Cardiac muscle cell (in vitro differentiated cells and primary cell): ENCODE measurements around the gene COL18A1. TPM values are rescaled to one million over a fixed set of nuclear protein-coding genes. Genes with fewer than 3 reads are reported as not detected.

Source experiments
- DNase-seq, 2 donors: peaks; one replicate each; pipeline versions ENCODE4 v3.0.0 to v3.0.0-alpha.2; 2010 to 2017; ENCODE audit warnings: low read depth in 1 of 2, low spot score in 1 of 2
- H3K27ac ChIP-seq: fragments of 200-600 bp; sonication (generic); 2 replicates; pipeline ENCODE4 v1.5.1; 2016
- H3K27me3 ChIP-seq: fragments of 200-600 bp; sonication (generic); 2 replicates; pipeline ENCODE4 v1.6.0; 2016; ENCODE audit warnings: control low read depth
- H3K36me3 ChIP-seq: fragments of 200-600 bp; sonication (generic); 2 replicates; pipeline ENCODE4 v1.5.1; 2016; ENCODE audit warnings: control low read depth
- H3K4me1 ChIP-seq: fragments of 200-600 bp; sonication (generic); 2 replicates; pipeline ENCODE4 v1.8.1; 2017; ENCODE audit warnings: low read depth, mild to moderate bottlenecking, mixed run types
- H3K4me3 ChIP-seq: fragments of 200-600 bp; sonication (generic); 2 replicates; pipeline ENCODE4 v1.5.1; 2016; ENCODE audit warnings: mild to moderate bottlenecking
- H3K9me3 ChIP-seq: fragments of 200-600 bp; sonication (generic); 2 replicates; pipeline ENCODE4 v1.5.1; 2017; ENCODE audit warnings: low read depth, mild to moderate bottlenecking, control low read depth
- CTCF ChIP-seq: IDR thresholded peaks from 2 replicates; pipeline ENCODE4 v1.5.1; 2012; ENCODE audit warnings: low read depth, mild to moderate bottlenecking, low read length
- polyA plus RNA-seq: library from polyadenylated mRNA; unstranded; fragments of >200 nt; fragmentation: Nextera tagmentation; extraction: Ambion mirVana; gene quantifications from 2 replicates; pipeline ENCODE4 v1.2.1, GENCODE V29; 2016
- total RNA-seq: library from RNA; depleted of rRNA; stranded (reverse); fragments of >200 nt; gene quantifications from 2 replicates; pipeline ENCODE4 v1.2.3, GENCODE V29; 2016

Gene COL18A1
- total and polyA plus RNA-seq, 2 experiments from 2014 or later = 407 to 1,182 TPM

GRCh38 chr21:45543710-45544448 lies 138.9 kb downstream of the COL18A1 start:
- DNase-seq = no peak
- no peak for TF ChIP-seq CTCF
- H3K36me3 ChIP-seq = no peaks in the 10 kb centered on the region
- H3K9me3 ChIP-seq = no peaks in the 10 kb centered on the region
- peaks cover 11% of the 10 kb centered on the region for H3K4me1 ChIP-seq
- no peak overlapping the region for H3K4me3 ChIP-seq
- no peaks in the 10 kb centered on the region for H3K27me3 ChIP-seq
- peak overlapping the region; percentile 58 for H3K27ac ChIP-seq

- Histone ChIP-seq H3K27me3 (no peaks in the 10 kb centered on the region), H3K4me3 (no peak overlapping the region), H3K36me3 (no peaks in the 10 kb centered on the region), H3K9me3 (no peaks in the 10 kb centered on the region), H3K4me1 (peaks cover 11% of the 10 kb centered on the region), H3K27ac (peak overlapping the region; percentile 58)
- no peak for TF ChIP-seq CTCF
- no peak for DNase-seq
Observed at GRCh38 chr21:45544449-45545235, 139.7 kb downstream of the COL18A1 start.

- peaks cover 11% of the 10 kb centered on the region for H3K4me1 ChIP-seq
- H3K36me3 ChIP-seq = no peaks in the 10 kb centered on the region
- no peak overlapping the region for H3K4me3 ChIP-seq
- no peaks in the 10 kb centered on the region for H3K9me3 ChIP-seq
- H3K27me3 ChIP-seq = no peaks in the 10 kb centered on the region
- no peak for TF ChIP-seq CTCF
- H3K27ac ChIP-seq = no peak overlapping the region
- DNase-seq = no peak
Observed at GRCh38 chr21:45545236-45545570, 140.2 kb downstream of the COL18A1 start.

GRCh38 chr21:45545691-45546531 lies 140.9 kb downstream of the COL18A1 start:
- TF ChIP-seq CTCF = no peak
- Histone ChIP-seq H3K36me3 (no peaks in the 10 kb centered on the region), H3K27ac (no peak overlapping the region), H3K9me3 (no peaks in the 10 kb centered on the region), H3K4me1 (peaks cover 11% of the 10 kb centered on the region), H3K27me3 (no peaks in the 10 kb centered on the region), H3K4me3 (no peak overlapping the region)
- DNase-seq = no peak

GRCh38 chr21:45546636-45547544 lies 141.9 kb downstream of the COL18A1 start:
- H3K27ac ChIP-seq = no peak overlapping the region
- H3K9me3 ChIP-seq = no peaks in the 10 kb centered on the region
- DNase-seq = no peak
- peaks cover 4% of the 10 kb centered on the region for H3K4me1 ChIP-seq
- TF ChIP-seq CTCF = no peak
- no peak overlapping the region for H3K4me3 ChIP-seq
- no peaks in the 10 kb centered on the region for H3K36me3 ChIP-seq
- H3K27me3 ChIP-seq = no peaks in the 10 kb centered on the region
